OCI-LY1 (cell line): ENCODE results near the gene RNASE1.
A peak's percentile ranks its signal among the peaks of the same experiment; 100 is the strongest.

Experiments used
- EZH2 ChIP-seq: fragments of 200-600 bp; sonication (generic), shearing (Covaris generic); IDR thresholded peaks from 2 replicates; pipeline ENCODE4 v1.8.0; 2017; ENCODE audit warnings: borderline replicate concordance, mixed run types, mild to moderate bottlenecking, antibody characterized with exemption, low read length, moderate library complexity, mixed read lengths
- TF ChIP-seq, protein P1 (sequence below): fragments of 200-600 bp; sonication (generic), shearing (Covaris generic); IDR thresholded peaks from 2 replicates; pipeline ENCODE4 v1.5.1; 2017; ENCODE audit warnings: mild to moderate bottlenecking, antibody characterized with exemption, low read length, moderate library complexity, mixed read lengths

DNA sequence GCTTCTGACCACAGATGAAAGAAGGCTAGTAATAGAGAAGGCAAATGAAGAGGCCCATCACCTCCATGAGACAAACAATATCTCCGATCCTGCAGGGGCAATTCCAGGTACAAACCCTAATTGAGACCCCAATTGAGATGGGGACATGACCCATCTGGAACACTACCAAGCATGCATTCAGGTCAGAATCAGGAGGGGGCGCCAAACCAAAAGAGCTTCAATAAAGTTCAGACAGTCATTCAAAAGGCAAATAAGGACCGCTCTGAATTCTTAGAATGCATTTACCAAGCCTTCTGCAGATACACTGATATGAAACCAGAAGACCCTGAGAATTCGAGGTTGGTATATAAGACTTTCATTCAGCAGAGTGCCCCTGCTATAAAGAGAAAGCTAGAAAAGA lies 44.7 kb downstream of the RNASE1 start:
- TF ChIP-seq, protein P1, sequence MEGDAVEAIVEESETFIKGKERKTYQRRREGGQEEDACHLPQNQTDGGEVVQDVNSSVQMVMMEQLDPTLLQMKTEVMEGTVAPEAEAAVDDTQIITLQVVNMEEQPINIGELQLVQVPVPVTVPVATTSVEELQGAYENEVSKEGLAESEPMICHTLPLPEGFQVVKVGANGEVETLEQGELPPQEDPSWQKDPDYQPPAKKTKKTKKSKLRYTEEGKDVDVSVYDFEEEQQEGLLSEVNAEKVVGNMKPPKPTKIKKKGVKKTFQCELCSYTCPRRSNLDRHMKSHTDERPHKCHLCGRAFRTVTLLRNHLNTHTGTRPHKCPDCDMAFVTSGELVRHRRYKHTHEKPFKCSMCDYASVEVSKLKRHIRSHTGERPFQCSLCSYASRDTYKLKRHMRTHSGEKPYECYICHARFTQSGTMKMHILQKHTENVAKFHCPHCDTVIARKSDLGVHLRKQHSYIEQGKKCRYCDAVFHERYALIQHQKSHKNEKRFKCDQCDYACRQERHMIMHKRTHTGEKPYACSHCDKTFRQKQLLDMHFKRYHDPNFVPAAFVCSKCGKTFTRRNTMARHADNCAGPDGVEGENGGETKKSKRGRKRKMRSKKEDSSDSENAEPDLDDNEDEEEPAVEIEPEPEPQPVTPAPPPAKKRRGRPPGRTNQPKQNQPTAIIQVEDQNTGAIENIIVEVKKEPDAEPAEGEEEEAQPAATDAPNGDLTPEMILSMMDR, result peak; percentile 55
- no peak for TF ChIP-seq EZH2
